GM18507 (cell line): ENCODE results near the gene NQO2.
"Not testable (repeated sequence)": the region's sequence is repeated elsewhere in the genome, so short reads cannot be mapped to it uniquely, and the experiment has no call there.

ENCODE experiments used
- DNase-seq: peaks from one replicate; pipeline ENCODE4 v3.0.0; 2011; ENCODE audit warnings: low read depth; ENCODE audit not compliant: insufficient read length; ENCODE audit errors: extremely low spot score
- FAIRE-seq: peaks from 2 replicates; lab custom pipeline; 2011; peaks lifted over from hg19 to GRCh38; lab: Jason Lieb, UNC

The NQO2 gene

GRCh38 chr6:2968600-2969135 is 31.0 kb upstream of the NQO2 start:
- DNase-seq (no peak), FAIRE-seq (no peak)

- DNase-seq, result no peak
- FAIRE-seq, result no peak
These were observed 30.1 kb upstream of the NQO2 start for GRCh38 chr6:2969549-2969948.

- no peak for DNase-seq
- no peak for FAIRE-seq
These were observed 29.5 kb upstream of the NQO2 start for GRCh38 chr6:2970034-2970685.

- no peak for FAIRE-seq
- DNase-seq, result no peak
These were observed 28.8 kb upstream of the NQO2 start for GRCh38 chr6:2970753-2971419.

- FAIRE-seq, result no peak
- no peak for DNase-seq
These were observed 28.1 kb upstream of the NQO2 start, which contains the start of gene SERPINB6 for GRCh38 chr6:2971420-2972218. SERPINB6 (minus strand) TSS chr6:2971567; CDS start chr6:2959332, 12,235 bp downstream.

- DNase-seq, FAIRE-seq: not testable (repeated sequence)
These were observed 27.5 kb upstream of the NQO2 start for GRCh38 chr6:2972219-2972487.

- not testable (repeated sequence) for FAIRE-seq, DNase-seq
These were observed 27.0 kb upstream of the NQO2 start for GRCh38 chr6:2972685-2973084.

- DNase-seq, FAIRE-seq: not testable (repeated sequence)
These were observed 26.5 kb upstream of the NQO2 start for GRCh38 chr6:2973180-2973579.

- FAIRE-seq, result no peak
- DNase-seq, result no peak
These were observed 26.0 kb upstream of the NQO2 start for GRCh38 chr6:2973676-2974075.

GRCh38 chr6:2976060-2976459 is 23.6 kb upstream of the NQO2 start:
- DNase-seq (no peak), FAIRE-seq (no peak)

GRCh38 chr6:2976571-2977085 is 23.1 kb upstream of the NQO2 start:
- DNase-seq, result no peak

GRCh38 chr6:2977290-2977689 is 22.4 kb upstream of the NQO2 start:
- DNase-seq (no peak), FAIRE-seq (no peak)

More at GRCh38 chr6:2976571-2977085, 23.1 kb upstream of the NQO2 start:
- FAIRE-seq, result no peak

GRCh38 chr6:2977799-2978590 is 21.7 kb upstream of the NQO2 start:
- DNase-seq (no peak), FAIRE-seq (no peak)

GRCh38 chr6:2978923-2979322 is 20.8 kb upstream of the NQO2 start:
- no peak for FAIRE-seq
- no peak for DNase-seq

GRCh38 chr6:2979819-2980464 is 19.8 kb upstream of the NQO2 start:
- no peak for DNase-seq
- FAIRE-seq, result no peak

- FAIRE-seq (no peak), DNase-seq (no peak)
These were observed 19.2 kb upstream of the NQO2 start for GRCh38 chr6:2980465-2980855.

GRCh38 chr6:2982426-2983117 is 17.1 kb upstream of the NQO2 start:
- FAIRE-seq (no peak), DNase-seq (no peak)

GRCh38 chr6:2984738-2985406 is 14.8 kb upstream of the NQO2 start:
- DNase-seq (no peak), FAIRE-seq (no peak)
